GM19025 (cell line): Measurements from ENCODE around the gene AGPAT1.
A peak's percentile ranks its signal among the peaks of the same experiment; 100 is the strongest.
"Not testable (repeated sequence)": the region's sequence is repeated elsewhere in the genome, so short reads cannot be mapped to it uniquely, and the experiment has no call there.

Experiments
- ATAC-seq: cut with Tn5 transposase; IDR thresholded peaks from one replicate; pipeline ENCODE4 v1.9.1; 2021; ENCODE audit warnings: mild to moderate bottlenecking, low read depth, moderate library complexity; ENCODE audit not compliant: unreplicated experiment

Gene AGPAT1

GRCh38 chr6:32200711-32201475 lies 25.0 kb upstream of the AGPAT1 start:
- ATAC-seq: no peak

- no peak for ATAC-seq
Measured at GRCh38 chr6:32198866-32199265, 23.0 kb upstream of the AGPAT1 start.

GRCh38 chr6:32198345-32198696 lies 22.4 kb upstream of the AGPAT1 start:
- no peak for ATAC-seq

GRCh38 chr6:32196682-32197616 lies 21.1 kb upstream of the AGPAT1 start:
- no peak for ATAC-seq

GRCh38 chr6:32195902-32196681 lies 20.2 kb upstream of the AGPAT1 start:
- ATAC-seq: peak; percentile 86

- peak; percentile 68 for ATAC-seq
Measured at GRCh38 chr6:32195652-32195901, 19.7 kb upstream of the AGPAT1 start.

- ATAC-seq: no peak
Measured at GRCh38 chr6:32194825-32195651, 19.2 kb upstream of the AGPAT1 start.

- no peak for ATAC-seq
Measured at GRCh38 chr6:32194388-32194787, 18.5 kb upstream of the AGPAT1 start.

- not testable (repeated sequence) for ATAC-seq
Measured at GRCh38 chr6:32193096-32193495, 17.2 kb upstream of the AGPAT1 start.

GRCh38 chr6:32192608-32193039 lies 16.7 kb upstream of the AGPAT1 start, which contains the start of gene GPSM3:
Gene GPSM3, minus strand, starts transcription at chr6:32192643. Its CDS starts 130 bp downstream, at chr6:32192513.
- ATAC-seq: no peak

GRCh38 chr6:32191696-32192607 lies 16.1 kb upstream of the AGPAT1 start:
- no peak for ATAC-seq

- ATAC-seq: no peak
Measured at GRCh38 chr6:32190911-32191677, 15.2 kb upstream of the AGPAT1 start.

GRCh38 chr6:32190054-32190851 lies 14.4 kb upstream of the AGPAT1 start, which contains the start of gene PBX2:
Gene PBX2, minus strand, starts transcription at chr6:32190202. Its CDS starts 287 bp downstream, at chr6:32189915.
- ATAC-seq: peak; percentile 52

GRCh38 chr6:32189742-32190053 lies 13.8 kb upstream of the AGPAT1 start:
- no peak for ATAC-seq

GRCh38 chr6:32189069-32189741 lies 13.3 kb upstream of the AGPAT1 start:
- ATAC-seq: no peak

- no peak for ATAC-seq
Measured at GRCh38 chr6:32188381-32189068, 12.6 kb upstream of the AGPAT1 start.
